ENCODE data around the gene DMP1.

Gene DMP1
- 0 reads per million in 2 experiments for total RNA-seq

DNA sequence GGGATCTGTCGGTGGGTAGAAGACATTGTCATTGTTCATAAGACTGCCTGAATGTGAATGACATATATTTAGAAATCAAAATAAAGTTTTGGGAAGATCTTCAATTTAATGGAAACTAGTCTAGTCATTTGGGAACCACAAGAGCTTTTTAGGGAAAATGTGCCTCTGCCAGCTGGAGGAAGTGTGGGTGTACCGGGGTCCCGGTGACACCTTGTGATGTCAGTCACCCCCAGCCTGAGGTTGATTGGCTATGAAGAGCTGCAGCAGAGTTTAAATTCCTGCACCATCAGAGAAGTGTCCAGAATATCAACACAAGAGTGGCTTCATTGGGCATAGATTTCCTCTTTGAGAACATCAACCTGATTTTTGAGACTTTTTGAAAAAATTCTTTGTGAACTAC is at the start of gene DMP1:
DMP1 (plus strand) TSS at position 301 of the 400 bp plus-strand sequence. CDS start 6,213 bp downstream, outside the sequence.
- DNase-seq (ENCODE audit: low read depth), result no peak

DNA sequence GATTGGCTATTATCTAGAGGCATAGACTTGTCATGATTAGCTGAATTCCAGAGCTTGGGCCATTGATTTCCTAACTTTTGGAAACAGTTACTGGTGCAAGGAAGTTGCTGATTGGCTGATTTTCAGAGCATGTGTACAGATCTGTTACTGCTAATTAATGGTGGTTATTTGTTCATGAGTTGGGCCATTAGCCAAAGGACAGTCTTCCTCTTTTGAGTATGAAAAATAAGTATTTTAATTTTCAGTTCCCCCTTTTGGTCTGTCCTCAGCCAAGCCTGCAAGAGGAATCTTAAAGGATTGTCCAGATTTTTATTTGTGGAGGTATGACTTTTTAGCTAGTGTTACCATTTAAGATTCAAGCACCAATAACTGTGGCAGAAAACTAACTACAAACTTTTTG is 48.7 kb upstream of the DMP1 start:
- DNase-seq (ENCODE audit: low read depth), result no peak

DNA sequence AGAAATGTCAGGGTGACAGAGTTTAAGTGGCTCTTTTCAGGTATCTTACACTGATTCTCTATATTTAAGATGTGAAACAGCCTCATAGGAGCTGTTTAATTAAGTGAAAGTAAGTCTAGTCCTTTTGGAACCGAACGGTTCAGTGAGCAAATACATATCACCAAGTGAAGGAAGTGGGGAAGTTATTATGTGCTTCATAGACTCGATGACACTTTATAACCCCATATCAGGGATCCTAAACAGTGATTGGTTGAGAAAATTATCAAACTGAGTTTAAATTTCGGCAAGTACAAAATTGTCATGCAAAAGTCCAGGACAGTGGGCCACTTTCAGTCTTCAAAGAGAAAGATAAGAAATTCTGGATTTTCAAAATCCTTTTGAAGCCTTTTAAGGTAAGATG is 41.9 kb upstream of the DMP1 start, which contains the start of gene DSPP:
DSPP (plus strand) TSS at position 301 of the 400 bp plus-strand sequence. CDS start 2,380 bp downstream, outside the sequence.
- no peak for DNase-seq (ENCODE audit: low read depth)

DNA sequence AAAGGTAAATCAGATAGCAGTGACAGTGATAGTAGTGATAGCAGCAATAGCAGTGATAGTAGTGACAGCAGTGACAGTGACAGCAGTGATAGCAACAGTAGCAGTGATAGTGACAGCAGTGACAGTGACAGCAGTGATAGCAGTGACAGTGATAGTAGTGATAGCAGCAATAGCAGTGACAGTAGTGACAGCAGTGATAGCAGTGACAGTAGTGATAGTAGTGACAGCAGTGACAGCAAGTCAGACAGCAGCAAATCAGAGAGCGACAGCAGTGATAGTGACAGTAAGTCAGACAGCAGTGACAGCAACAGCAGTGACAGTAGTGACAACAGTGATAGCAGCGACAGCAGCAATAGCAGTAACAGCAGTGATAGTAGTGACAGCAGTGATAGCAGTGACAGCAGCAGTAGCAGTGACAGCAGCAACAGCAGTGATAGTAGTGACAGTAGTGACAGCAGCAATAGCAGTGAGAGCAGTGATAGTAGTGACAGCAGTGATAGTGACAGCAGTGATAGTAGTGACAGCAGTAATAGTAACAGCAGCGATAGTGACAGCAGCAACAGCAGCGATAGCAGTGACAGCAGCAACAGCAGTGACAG is 35.7 kb upstream of the DMP1 start:
- DNase-seq (ENCODE audit: low read depth), result no peak

DNA sequence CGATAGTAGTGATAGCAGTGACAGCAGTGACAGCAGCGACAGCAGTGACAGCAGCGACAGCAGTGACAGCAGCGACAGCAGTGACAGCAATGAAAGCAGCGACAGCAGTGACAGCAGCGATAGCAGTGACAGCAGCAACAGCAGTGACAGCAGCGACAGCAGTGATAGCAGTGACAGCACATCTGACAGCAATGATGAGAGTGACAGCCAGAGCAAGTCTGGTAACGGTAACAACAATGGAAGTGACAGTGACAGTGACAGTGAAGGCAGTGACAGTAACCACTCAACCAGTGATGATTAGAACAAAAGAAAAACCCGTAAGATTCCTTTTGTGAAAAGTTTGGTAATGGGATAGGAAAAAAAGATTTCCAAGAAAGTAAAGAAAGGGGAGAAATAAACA is 33.8 kb upstream of the DMP1 start:
- DNase-seq (ENCODE audit: low read depth), result no peak

DNA sequence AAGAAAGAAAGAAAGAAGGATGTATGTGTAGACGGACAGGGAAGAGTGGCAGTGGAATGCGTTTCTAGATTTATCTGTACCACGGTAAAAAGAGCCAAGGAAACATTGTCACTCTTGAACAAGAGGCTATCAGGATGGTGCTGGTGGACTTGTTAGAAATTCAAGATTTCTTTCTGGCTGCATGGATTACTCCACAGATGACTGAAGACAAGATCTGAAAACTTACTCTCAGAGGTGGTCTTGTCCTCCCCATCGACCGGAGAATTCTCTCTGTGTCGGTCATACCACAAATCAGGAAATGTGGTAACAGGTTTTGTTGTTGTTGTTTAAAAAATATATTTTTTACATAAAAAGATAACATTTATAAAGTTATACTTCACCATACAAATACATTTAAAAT is 30.0 kb upstream of the DMP1 start:
- no peak for DNase-seq (ENCODE audit: low read depth)

GRCh38 chr4:87620491-87620890 is 29.6 kb upstream of the DMP1 start:
- no peak for DNase-seq (ENCODE audit: low read depth)

DNA sequence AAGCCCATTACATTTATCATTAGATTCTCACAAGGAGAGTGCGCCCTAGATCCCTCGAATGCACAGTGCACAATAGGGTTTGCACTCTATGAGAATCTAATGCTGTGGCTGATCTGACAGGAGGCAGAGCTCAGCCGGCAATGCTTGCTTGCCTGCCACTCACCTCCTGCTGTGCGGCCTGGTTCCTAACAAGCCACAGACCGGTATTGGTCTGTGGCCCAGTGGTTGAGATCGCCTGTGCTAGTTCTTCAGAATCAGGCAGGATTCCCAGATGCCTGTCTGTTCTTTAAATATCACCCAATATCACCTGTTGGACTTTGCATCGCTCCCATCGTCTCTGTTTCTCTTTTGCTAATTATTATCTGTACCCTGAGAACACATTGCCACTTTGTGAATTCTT is 27.8 kb upstream of the DMP1 start:
- no peak for DNase-seq (ENCODE audit: low read depth)

DNA sequence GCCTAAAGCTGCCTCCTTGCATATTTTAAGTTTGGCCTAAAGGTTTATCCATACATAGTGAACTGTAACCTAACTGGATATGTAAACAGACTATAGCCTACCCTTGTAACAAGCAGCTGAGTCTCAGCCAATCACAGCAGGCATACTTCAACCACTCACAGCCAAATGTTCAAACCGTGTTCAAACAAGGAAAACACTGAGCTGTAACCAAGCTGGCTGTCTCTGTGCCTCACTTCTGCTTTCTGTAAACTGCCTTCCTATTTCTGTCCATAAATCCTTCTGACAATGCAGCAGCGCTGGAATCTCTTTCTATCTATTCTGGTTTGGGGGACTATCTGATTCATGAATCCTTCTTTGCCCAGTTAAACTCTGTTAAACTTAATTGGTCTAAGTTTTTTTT is 25.4 kb upstream of the DMP1 start:
- no peak for DNase-seq (ENCODE audit: low read depth)

- no peak for DNase-seq (ENCODE audit: low read depth)
These were observed 18.4 kb upstream of the DMP1 start for GRCh38 chr4:87631668-87632067.

DNA sequence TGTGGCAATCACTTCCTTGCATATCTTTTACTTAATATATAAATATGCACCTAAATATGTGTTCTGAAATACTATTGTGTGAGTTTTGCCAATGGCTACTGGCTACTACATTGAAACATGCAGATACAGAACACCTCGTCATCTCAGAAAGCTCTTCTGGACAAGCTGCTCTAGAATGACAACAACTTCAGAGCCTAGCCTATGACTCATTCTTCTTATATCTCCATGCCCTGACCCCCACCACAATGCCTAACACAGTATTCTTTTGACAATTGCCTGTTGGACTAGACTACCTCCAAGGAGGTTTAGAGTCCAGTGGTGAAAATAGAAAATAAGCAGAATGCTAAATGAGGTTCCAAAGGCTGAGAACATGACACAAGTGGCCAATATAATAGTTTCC is 17.6 kb upstream of the DMP1 start:
- DNase-seq (ENCODE audit: low read depth), result no peak

- no peak for DNase-seq (ENCODE audit: low read depth)
These were observed 16.8 kb upstream of the DMP1 start for GRCh38 chr4:87633243-87633642.

DNA sequence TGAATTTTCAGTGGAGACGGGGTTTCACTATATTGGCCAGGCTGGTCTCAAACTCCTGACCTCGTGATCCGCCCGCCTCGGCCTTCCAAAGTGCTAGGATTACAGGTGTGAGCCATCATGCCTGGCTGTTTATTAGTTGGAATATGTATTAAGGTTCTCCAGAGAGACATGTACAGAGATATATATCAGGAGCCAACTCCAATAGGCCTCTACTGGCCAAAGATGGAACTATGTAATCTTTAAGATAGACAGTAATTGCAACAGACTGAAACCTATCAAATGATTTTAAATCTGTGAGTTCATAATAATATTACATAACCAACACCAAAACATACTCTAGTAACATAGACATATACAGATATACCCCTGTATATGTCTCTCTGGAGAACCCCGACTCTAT is 5.8 kb upstream of the DMP1 start:
- DNase-seq (ENCODE audit: low read depth), result no peak

- DNase-seq (ENCODE audit: low read depth), result no peak
These were observed 858 bp downstream of the DMP1 start for GRCh38 chr4:87650938-87651337.

- DNase-seq (ENCODE audit: low read depth), result no peak
These were observed 1.9 kb downstream of the DMP1 start for GRCh38 chr4:87651941-87652340.

DNA sequence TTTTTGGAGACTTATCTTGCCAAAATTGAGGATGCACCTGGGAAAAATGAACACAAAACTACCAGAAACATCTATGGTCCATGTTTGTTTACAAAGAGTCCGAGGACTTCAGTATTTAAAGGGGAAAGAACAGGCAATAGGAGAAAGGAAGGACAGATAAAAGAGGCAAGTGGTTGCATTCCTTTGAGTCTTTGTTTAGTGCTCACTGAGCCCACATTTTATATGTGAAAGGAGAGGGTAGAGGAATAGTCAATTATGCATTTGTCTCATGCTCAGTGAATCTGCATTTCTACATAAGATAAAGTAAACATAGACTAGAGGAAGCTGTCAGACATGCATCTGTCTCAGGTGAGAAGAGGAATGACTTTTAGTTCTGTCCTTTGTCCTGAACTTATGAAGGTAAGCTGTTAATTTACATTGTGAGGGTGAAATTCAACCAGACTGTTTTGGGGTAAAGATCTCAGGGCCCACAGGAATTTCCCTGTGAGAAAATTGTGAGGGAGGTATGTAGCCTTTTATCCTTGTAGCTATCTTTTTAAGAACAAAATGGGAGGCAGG is 4.5 kb downstream of the DMP1 start:
- DNase-seq (ENCODE audit: low read depth), result no peak

- no peak for DNase-seq (ENCODE audit: low read depth)
These were observed 7.4 kb downstream of the DMP1 start for GRCh38 chr4:87657525-87657924.

DNA sequence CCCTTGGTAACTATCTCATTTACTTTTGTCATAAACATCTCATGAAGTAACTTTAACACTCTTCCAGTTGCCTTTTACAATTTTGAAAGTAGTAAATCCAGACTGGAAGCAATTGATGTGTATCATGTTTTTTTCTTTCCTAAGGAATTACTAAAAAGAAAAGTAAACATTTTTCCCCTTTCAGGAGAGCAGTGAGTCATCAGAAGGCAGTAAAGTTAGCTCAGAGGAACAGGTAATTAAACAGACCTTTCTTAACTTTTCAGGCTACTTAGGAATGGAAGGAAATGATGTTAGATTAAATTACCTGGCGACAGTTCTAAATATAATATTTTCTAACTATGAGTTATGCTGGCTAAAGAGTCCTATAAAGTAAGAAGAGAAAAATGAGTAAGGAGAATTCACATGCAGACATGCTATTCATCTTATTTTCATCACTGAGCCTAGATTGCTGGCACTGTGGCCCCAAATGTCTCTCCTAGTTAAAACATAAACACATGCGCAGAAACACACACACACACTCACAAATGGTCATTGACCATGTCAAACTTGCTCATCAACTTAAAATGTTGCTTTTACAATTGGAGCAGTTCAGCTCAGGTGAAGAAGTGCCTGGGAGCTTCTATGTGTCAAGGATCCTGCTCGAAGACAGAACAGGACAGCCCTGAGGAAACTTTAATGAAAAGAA is 9.3 kb downstream of the DMP1 start:
- DNase-seq (ENCODE audit: low read depth), result no peak

GRCh38 chr4:87662871-87663270 is 12.8 kb downstream of the DMP1 start:
- DNase-seq (ENCODE audit: low read depth), result no peak

DNA sequence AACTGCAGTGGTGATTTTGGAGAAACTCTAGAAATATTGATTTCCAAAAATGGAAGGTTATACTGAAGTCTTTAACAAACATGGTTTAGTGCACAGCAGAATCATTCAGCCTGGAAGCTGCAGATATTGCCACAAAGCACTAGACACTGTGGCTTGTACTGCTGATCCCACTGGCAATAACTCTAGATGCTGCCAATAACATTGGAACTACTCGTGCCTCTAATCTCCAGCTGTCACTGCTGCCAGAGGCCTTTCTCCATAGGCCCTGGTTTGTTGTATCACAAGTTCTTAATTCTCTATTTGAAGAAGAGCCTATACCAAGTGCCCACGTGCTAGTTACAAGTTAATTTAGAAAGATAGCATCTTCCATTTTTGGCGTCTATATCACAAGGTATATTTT is 19.3 kb downstream of the DMP1 start:
- DNase-seq (ENCODE audit: low read depth), result no peak

- DNase-seq (ENCODE audit: low read depth), result no peak
These were observed 27.7 kb downstream of the DMP1 start for GRCh38 chr4:87677731-87678130.

- no peak for DNase-seq (ENCODE audit: low read depth)
These were observed 29.5 kb downstream of the DMP1 start for GRCh38 chr4:87679449-87680169.

DNA sequence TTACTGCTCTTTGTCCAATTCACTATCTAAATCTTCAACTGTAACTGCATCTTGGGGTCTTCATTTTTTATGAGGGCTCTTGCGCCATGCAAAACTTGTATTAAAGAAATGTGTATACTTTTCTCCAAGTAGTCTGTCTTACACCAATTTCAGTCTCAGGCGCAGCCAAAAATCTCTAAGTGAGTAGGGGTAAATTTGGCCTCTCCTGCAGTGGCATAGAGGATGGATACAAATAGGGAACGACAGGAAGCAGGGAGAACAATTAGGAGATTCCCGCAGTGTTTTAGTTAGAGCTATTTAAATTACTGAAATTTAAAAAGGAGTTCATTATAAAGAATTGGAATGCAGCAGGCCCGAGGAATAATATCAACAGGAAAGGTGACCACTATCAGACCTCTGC is 30.2 kb downstream of the DMP1 start:
- no peak for DNase-seq (ENCODE audit: low read depth)
